Mucosa of rectum (tissue), 2 donors: Measurements from ENCODE around the gene PDXK.

Experiments used
- H3K27ac ChIP-seq, 2 donors: one replicate each; pipeline ENCODE4 v1.7.0; 2013; ENCODE audit warnings: inconsistent platforms in 2 of 2, low read depth in 2 of 2, low read length in 2 of 2
- H3K27me3 ChIP-seq, 2 donors: one replicate each; pipeline ENCODE4 v1.7.0; 2013; ENCODE audit warnings: low read length in 2 of 2; ENCODE audit not compliant: control insufficient read depth in 2 of 2, insufficient read depth in 2 of 2
- H3K36me3 ChIP-seq, 2 donors: one replicate each; pipeline ENCODE4 v1.7.0; 2013; ENCODE audit warnings: low read length in 2 of 2; ENCODE audit not compliant: control insufficient read depth in 2 of 2, insufficient read depth in 2 of 2
- H3K4me1 ChIP-seq, 2 donors: one replicate each; pipeline ENCODE4 v1.7.0; 2013; ENCODE audit warnings: low read length in 2 of 2, mild to moderate bottlenecking in 1 of 2; ENCODE audit not compliant: control insufficient read depth in 2 of 2, insufficient read depth in 2 of 2
- H3K4me3 ChIP-seq, 2 donors: one replicate each; pipeline ENCODE4 v1.7.0; 2013; ENCODE audit warnings: low read length in 2 of 2
- H3K9ac ChIP-seq, 2 donors: one replicate each; pipeline ENCODE4 v1.7.0; 2013; ENCODE audit warnings: low read length in 2 of 2, low read depth in 1 of 2, mild to moderate bottlenecking in 1 of 2
- H3K9me3 ChIP-seq, 2 donors: one replicate each; pipeline ENCODE4 v1.7.0; 2013; ENCODE audit warnings: low read length in 2 of 2; ENCODE audit not compliant: control insufficient read depth in 2 of 2
- donor health status: healthy.
- donor health status: Normal muscosa, but diverticular disease.

The PDXK gene

DNA sequence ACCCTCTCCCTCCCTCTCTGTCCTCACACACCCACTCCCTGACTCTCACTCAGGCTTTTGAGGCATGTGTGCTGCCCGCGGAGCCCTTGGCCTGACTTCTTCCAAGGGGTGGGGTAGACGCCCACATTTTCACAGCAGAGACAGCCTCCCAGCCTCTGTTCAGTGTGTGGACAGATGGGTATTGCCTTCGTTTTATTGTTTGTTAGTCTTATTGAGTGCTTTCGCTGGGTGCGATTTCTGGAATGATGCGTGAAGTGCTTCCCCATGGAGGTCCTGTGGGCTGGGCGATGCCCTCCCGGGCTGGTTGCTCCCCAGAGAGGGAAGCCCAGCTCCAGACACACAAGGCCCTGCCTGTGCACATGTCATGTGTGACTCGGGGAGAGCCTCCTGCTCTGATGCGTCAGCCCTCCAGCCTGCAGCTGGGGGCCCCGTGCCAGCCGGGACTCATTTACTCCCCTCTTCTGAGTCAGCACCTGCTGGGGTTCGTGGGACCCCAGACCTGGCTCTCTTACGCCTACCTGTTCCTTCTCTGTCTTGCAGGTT is 14.7 kb downstream of the PDXK start:
- Histone ChIP-seq H3K9me3 (no peaks in the 10 kb centered on the region), H3K4me3 (peak overlapping the region; percentile 13 to 42), H3K36me3 (peaks cover 5 to 16% of the 10 kb centered on the region in 2 donors), H3K4me1 (peaks cover 30 to 37% of the 10 kb centered on the region in 2 donors), H3K9ac (peak overlapping the region in 1 of 2 donors; percentile 60), H3K27me3 (no peaks in the 10 kb centered on the region), H3K27ac (peak overlapping the region; percentile 73 to 77)

DNA sequence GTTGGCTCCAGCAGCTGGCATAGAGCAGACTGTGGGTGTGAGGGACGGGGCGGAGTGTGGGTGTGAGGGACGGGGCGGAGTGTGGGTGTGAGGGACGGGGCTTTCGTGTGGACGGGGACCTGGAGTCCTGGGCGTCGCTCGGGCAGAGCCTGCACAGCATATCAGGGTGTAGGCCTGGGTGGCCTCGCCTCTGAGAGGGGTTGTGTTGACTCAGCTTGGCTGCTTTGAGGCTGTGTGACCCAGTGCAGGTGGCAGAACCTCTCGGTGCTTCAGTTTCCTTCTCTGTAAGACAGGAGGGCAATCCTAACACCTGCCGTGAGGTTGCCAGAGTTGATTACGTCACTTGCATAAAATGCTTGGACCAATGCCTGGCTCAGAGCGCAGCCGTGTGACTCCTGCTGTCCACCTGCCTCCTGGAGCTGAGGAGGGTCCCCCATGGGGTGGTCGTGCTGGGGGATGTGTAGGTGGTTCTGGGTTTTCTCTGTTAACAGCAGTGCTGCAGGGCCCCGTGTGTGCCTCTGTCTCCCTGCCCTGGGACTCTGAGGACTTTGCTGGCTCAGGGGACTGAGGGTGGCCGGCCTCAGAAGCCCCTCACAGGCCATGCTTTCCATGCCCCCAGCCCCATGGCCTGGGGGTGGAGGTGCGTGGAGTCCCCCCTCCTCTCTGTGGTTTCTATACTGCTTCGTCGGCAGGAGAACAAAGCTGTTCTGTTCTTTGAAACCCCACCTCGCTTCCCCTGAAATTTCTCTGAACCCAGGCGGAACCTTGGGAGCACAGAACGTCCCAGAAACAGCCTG is 15.4 kb downstream of the PDXK start:
- Histone ChIP-seq H3K9me3 (no peaks in the 10 kb centered on the region), H3K27me3 (no peaks in the 10 kb centered on the region), H3K4me3 (peak overlapping the region; percentile 13), H3K27ac (peak overlapping the region; percentile 73 to 77), H3K36me3 (peaks cover 5 to 16% of the 10 kb centered on the region in 2 donors), H3K9ac (peak overlapping the region; percentile 14 to 60), H3K4me1 (peaks cover 28 to 37% of the 10 kb centered on the region in 2 donors)

- Histone ChIP-seq H3K27me3 (no peaks in the 10 kb centered on the region), H3K4me1 (peaks cover 28 to 37% of the 10 kb centered on the region in 2 donors), H3K36me3 (peaks cover 5 to 16% of the 10 kb centered on the region in 2 donors)
These were observed 15.9 kb downstream of the PDXK start for GRCh38 chr21:43734928-43735229.

DNA sequence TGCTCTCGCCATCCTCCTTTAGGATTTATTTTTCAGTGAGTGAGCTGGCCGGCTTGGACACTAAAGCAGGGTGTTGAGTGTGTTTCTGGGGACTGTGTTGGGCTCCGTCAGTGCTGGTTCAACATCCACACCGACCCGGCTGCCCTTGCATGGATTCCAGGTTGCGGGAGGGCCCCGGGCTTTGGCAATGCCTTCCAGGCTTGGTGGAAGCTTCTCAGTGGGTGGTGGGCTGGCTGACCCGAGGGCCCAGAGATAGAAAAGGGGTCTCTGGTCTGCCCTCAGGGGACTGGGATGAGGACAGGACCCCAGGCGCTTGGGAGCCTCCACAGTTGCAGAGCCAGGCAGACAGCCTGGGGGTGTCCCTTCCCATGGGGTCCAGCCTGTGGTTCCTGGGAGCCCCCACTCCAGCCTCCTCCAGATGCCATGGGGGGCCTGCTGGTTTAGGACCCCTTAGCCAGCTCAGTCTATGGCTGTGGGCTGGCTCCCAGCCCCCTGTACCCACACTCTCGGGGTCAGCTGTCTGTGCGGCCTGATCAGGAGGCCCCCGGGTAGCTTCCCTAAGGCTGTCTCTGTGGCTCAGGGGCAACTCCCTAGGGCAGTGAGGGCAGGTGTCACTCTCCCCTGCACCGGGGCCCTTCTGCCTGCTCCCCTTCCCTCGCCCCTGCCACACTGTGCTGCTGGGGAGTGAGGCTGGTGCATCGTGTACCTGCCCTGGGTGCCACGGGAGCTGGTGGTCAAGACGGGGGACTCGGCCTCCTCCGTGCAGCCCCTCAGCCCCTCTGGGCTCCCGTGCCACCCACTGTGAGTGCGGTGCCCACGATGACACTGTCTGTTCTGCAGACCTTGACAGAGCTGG is 16.5 kb downstream of the PDXK start:
- Histone ChIP-seq H3K27me3 (no peaks in the 10 kb centered on the region), H3K9ac (no peak overlapping the region), H3K4me1 (peaks cover 28 to 35% of the 10 kb centered on the region in 2 donors), H3K9me3 (no peaks in the 10 kb centered on the region), H3K27ac (no peak overlapping the region), H3K4me3 (no peak overlapping the region), H3K36me3 (peaks cover 5 to 16% of the 10 kb centered on the region in 2 donors)

More at GRCh38 chr21:43734928-43735229, 15.9 kb downstream of the PDXK start:
- Histone ChIP-seq H3K9me3 (no peaks in the 10 kb centered on the region), H3K4me3 (no peak overlapping the region), H3K27ac (peak overlapping the region in 1 of 2 donors; percentile 77), H3K9ac (no peak overlapping the region)

DNA sequence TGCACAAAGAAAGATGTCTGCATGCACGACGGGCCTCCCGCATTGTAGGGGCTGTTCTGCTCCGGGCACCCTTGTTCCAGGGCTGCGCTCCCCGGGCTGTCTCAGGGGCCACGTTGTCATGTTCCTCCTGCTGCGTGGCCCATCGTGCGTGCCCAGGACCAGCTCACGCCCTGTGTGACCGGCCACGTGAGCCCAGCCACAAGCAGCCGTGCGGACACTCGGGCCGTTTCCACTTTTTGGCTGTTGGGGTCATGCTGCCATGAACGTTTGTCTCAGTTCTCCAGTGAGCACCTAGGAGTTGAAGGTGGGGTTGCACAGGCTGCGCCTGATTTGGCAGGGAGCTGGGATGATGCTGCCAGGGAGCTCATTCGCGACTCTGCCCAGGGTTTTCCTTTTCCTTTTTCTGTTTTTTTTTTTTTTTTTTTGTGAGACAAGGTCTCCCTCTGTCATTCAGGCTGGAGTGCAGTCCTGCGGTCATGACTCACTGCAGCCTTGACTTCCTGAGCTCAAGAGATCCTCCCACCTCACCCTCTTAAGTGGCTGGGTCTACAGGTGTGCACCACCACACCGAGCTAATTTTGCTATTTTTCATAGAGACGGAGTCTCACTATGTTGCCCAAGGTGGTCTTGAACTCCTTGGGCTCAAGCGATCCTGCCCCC is 17.4 kb downstream of the PDXK start:
- no peak overlapping the region for H3K27ac ChIP-seq
- peaks cover 25 to 30% of the 10 kb centered on the region in 2 donors for H3K4me1 ChIP-seq

DNA sequence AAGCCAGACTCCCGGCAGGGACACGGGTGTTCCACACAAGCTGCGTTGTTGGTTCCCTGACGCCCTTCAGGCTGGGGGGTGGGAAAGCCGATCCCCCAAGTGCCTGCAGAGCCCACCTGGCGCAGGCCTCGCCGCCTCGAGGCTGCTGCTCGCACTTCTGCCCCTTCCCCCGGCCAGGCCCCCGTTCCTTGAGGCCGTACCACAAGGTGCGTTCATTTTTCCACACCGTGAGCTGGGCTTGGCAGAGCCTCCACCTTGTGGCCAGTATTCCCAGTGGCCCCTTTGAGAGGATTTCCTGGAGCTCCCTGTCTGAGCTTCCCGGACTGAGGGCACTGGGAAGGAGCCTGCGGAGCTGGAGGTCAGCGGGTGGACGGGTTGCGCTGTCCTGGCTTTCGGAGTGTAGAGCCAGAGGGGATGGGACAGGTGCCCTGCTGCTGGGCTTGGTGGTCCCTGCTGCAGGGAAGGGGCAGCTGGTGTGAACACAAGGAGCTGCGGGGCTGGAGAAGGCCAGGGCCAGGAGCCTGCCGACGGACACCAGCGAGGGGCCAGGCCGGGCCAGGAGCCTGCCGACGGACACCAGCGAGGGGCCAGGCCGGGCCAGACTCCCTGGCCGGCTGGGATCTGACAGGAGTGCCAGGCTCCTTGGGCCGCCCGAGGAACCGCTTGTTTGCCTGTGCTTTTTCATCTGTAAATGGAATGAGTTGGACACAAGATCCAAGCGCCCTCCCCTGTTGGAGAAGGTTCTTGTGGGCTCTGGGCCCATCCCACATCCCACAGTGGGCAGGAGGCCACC is 18.4 kb downstream of the PDXK start:
- Histone ChIP-seq H3K27ac (no peak overlapping the region), H3K27me3 (no peaks in the 10 kb centered on the region), H3K4me3 (no peak overlapping the region), H3K36me3 (peaks cover 13 to 14% of the 10 kb centered on the region in 2 donors), H3K4me1 (peaks cover 20% of the 10 kb centered on the region in 2 donors), H3K9ac (no peak overlapping the region), H3K9me3 (no peaks in the 10 kb centered on the region)

More for the DNA sequence above, 17.4 kb downstream of the PDXK start:
- Histone ChIP-seq H3K36me3 (peaks cover 5 to 16% of the 10 kb centered on the region in 2 donors), H3K9ac (no peak overlapping the region), H3K4me3 (no peak overlapping the region), H3K27me3 (no peaks in the 10 kb centered on the region), H3K9me3 (no peaks in the 10 kb centered on the region)

DNA sequence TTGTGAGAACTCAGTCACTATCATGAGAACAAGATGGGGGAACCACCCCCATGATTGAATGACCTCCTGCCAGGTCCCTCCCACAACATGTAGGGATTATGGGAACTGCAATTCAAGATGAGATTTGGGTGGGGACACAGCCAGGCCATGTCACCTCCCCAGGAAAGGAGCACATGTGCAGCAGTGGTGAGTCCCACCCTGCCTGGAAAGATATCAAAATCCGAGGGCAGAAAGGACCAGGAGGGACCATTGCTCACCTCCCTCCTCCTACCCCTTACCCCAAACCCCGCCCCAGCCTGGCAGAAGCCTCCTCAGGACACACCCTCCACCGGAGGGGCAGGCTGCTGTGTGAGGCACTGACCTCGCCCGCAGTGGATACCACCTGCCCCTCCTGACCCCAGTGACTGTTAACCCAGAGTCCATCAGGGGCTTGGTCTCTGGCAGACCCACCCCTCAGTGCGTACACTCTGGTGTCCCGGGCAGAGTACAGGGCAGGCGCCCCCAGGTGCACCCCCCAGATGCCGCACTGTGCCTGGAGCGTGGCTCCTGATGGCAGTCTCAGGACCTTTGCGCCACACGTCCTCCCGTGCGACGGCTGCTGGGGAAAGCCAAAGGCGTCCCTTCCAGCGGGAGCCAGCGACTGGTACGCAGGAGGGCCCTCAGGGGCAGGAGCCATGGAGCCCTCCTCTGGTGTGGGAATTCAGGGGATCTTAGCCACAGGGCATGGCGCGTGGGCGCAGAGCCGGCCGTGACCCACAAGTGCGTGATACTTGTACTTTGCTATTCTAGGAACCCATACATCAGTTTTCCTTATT is 20.9 kb downstream of the PDXK start:
- peaks cover 26% of the 10 kb centered on the region in 2 donors for H3K36me3 ChIP-seq

GRCh38 chr21:43740497-43741156 is 21.7 kb downstream of the PDXK start:
- Histone ChIP-seq H3K27me3 (no peaks in the 10 kb centered on the region), H3K9me3 (no peaks in the 10 kb centered on the region), H3K4me1 (no peaks in the 10 kb centered on the region), H3K27ac (peak overlapping the region in 1 of 2 donors; percentile 26), H3K4me3 (no peak overlapping the region), H3K36me3 (peaks cover 29 to 32% of the 10 kb centered on the region in 2 donors), H3K9ac (no peak overlapping the region)

More for the DNA sequence above, 20.9 kb downstream of the PDXK start:
- Histone ChIP-seq H3K9ac (no peak overlapping the region), H3K27me3 (no peaks in the 10 kb centered on the region), H3K4me1 (peaks cover 0 to 2% of the 10 kb centered on the region in 2 donors), H3K27ac (peak overlapping the region in 1 of 2 donors; percentile 26), H3K4me3 (no peak overlapping the region), H3K9me3 (no peaks in the 10 kb centered on the region)
